Tibial nerve (tissue), 3 donors: ENCODE measurements around the gene PARP8.

Experiments used
- CTCF ChIP-seq, 5 experiments: fragments of 200-600 bp in 3 of 5; fragments of 450-650 bp in 2 of 5; sonication (generic) in 3 of 5; IDR thresholded peaks; one replicate each; pipeline ENCODE4 v1.5.1; 2016 to 2019; ENCODE audit warnings: antibody characterized with exemption in 5 of 5, mild to moderate bottlenecking in 3 of 5, moderate library complexity in 2 of 5
- POLR2A ChIP-seq, 2 donors: fragments of 450-650 bp; IDR thresholded peaks; one replicate each; pipeline ENCODE4 v1.6.1; 2017; ENCODE audit warnings: antibody characterized with exemption in 2 of 2, mild to moderate bottlenecking in 2 of 2, moderate library complexity in 2 of 2

DNA sequence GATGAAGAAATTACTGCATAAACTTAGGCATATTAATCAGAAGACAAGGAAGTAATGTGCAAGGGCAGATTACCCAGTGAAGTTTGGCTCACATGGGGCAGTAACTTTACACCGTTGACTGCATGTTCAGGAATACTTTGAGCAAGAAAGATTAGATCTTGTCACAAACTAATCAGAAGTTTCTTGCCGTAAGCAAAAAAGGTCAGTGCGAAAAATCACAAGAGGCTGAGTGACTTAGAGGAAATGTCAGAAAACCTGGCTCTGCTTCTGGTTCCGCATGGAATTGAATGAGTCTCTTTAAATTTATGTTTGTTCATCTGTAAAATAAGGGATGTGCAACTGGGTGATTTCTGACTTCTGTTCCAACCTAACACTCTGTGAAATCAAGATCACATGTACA lies 64.4 kb downstream of the PARP8 start:
- TF ChIP-seq POLR2A (IDR thresholded peaks at IDR 0.05), result no peak
- no peak for TF ChIP-seq CTCF (IDR thresholded peaks at IDR 0.05)
